ENCODE data around the gene PPP3CB. TPM values are rescaled to one million over a fixed set of nuclear protein-coding genes. Genes with fewer than 3 reads are reported as not detected.
A peak's percentile ranks its signal among the peaks of the same experiment; 100 is the strongest.

Gene PPP3CB
- total and polyA plus RNA-seq, 2 experiments from 2014 or later, result 23.7 to 29.5 TPM

- in situ Hi-C loops (cut with MboI), result no loop called here
- Histone ChIP-seq H4K20me1 (ENCODE audit: insufficient read depth) (no peaks in the 10 kb centered on the region), H3K27ac (peak overlapping the region; percentile 48), H2AFZ (no peak overlapping the region), H3K79me2 (ENCODE audit: insufficient read depth) (no peaks in the 10 kb centered on the region), H3K9ac (peak overlapping the region; percentile 15; the same call in 1 of the 2 replicates), H3K4me1 (ENCODE audit: insufficient read depth) (peaks cover 22% of the 10 kb centered on the region), H3K27me3 (replicated peaks; ENCODE audit: insufficient read depth) (no peaks in the 10 kb centered on the region), H3K36me3 (ENCODE audit: low read depth) (peaks cover 10% of the 10 kb centered on the region; the same call in 1 of the 2 replicates), H3K4me2 (ENCODE audit: unreplicated experiment) (peak overlapping the region; percentile 55), H3F3A (ENCODE audit: insufficient read depth) (peaks cover 6% of the 10 kb centered on the region; the same call in 1 of the 2 replicates), H3K9me2 (ENCODE audit: insufficient read depth) (no peaks in the 10 kb centered on the region), H3K9me3 (ENCODE audit: low read depth) (no peaks in the 10 kb centered on the region), H3K4me3 (no peak overlapping the region)
- TF ChIP-seq EZH2phosphoT487 (IDR thresholded peaks at IDR 0.05; ENCODE audit: insufficient read depth, low read depth) (no peak), EZH2 (IDR thresholded peaks at IDR 0.05; ENCODE audit: insufficient read depth, poor library complexity, severe bottlenecking) (no peak)
- no peak for DNase-seq
These were observed 10.2 kb upstream of the PPP3CB start for GRCh38 chr10:73506074-73506473.

- Histone ChIP-seq H3K36me3 (ENCODE audit: low read depth) (peaks cover 10% of the 10 kb centered on the region; the same call in 1 of the 2 replicates), H3K4me3 (no peak overlapping the region), H3K4me2 (ENCODE audit: unreplicated experiment) (no peak overlapping the region), H4K20me1 (ENCODE audit: insufficient read depth) (no peaks in the 10 kb centered on the region), H3K4me1 (ENCODE audit: insufficient read depth) (peaks cover 23% of the 10 kb centered on the region), H2AFZ (no peak overlapping the region), H3K27me3 (replicated peaks; ENCODE audit: insufficient read depth) (no peaks in the 10 kb centered on the region), H3K9me2 (ENCODE audit: insufficient read depth) (no peaks in the 10 kb centered on the region), H3K9ac (no peak overlapping the region), H3K27ac (no peak overlapping the region), H3F3A (ENCODE audit: insufficient read depth) (peaks cover 6% of the 10 kb centered on the region; the same call in 1 of the 2 replicates), H3K9me3 (ENCODE audit: low read depth) (no peaks in the 10 kb centered on the region), H3K79me2 (ENCODE audit: insufficient read depth) (no peaks in the 10 kb centered on the region)
- no peak for TF ChIP-seq EZH2phosphoT487 (IDR thresholded peaks at IDR 0.05; ENCODE audit: insufficient read depth, low read depth)
- TF ChIP-seq EZH2 (IDR thresholded peaks at IDR 0.05; ENCODE audit: insufficient read depth, poor library complexity, severe bottlenecking), result no peak
- DNase-seq, result no peak
- in situ Hi-C loops (cut with MboI), result no loop called here
- WGBS, 2 experiments (ENCODE audit: low coverage in 1 of 2, low lambda C conversion rate in 2 of 2, missing lambda C conversion rate in 2 of 2), result 97 to 98% methylated on average over 1 of the region's 1 CpG
These were observed 7.2 kb upstream of the PPP3CB start for GRCh38 chr10:73503037-73503436.

GRCh38 chr10:73501651-73502050 is 5.8 kb upstream of the PPP3CB start:
- H3K9ac ChIP-seq, result no peak overlapping the region
- H3K9me3 ChIP-seq (ENCODE audit: low read depth), result no peaks in the 10 kb centered on the region
- TF ChIP-seq EZH2phosphoT487 (IDR thresholded peaks at IDR 0.05; ENCODE audit: insufficient read depth, low read depth) (no peak), EZH2 (IDR thresholded peaks at IDR 0.05; ENCODE audit: insufficient read depth, poor library complexity, severe bottlenecking) (no peak)
- H3K27ac ChIP-seq, result no peak overlapping the region
- H3K4me2 ChIP-seq (ENCODE audit: unreplicated experiment), result no peak overlapping the region
- H3K4me1 ChIP-seq (ENCODE audit: insufficient read depth), result peaks cover 19% of the 10 kb centered on the region
- no peak overlapping the region for H2AFZ ChIP-seq
- no peaks in the 10 kb centered on the region for H3K27me3 ChIP-seq (replicated peaks; ENCODE audit: insufficient read depth)
- no peaks in the 10 kb centered on the region for H3K9me2 ChIP-seq (ENCODE audit: insufficient read depth)
- peaks cover 3% of the 10 kb centered on the region; the same call in 1 of the 2 replicates for H3K79me2 ChIP-seq (ENCODE audit: insufficient read depth)
- H3K4me3 ChIP-seq, result no peak overlapping the region
- DNase-seq, result no peak
- H3F3A ChIP-seq (ENCODE audit: insufficient read depth), result peaks cover 8% of the 10 kb centered on the region; the same call in 1 of the 2 replicates
- no peaks in the 10 kb centered on the region for H4K20me1 ChIP-seq (ENCODE audit: insufficient read depth)
- peaks cover 10% of the 10 kb centered on the region; the same call in 1 of the 2 replicates for H3K36me3 ChIP-seq (ENCODE audit: low read depth)
- in situ Hi-C loops (cut with MboI), result no loop called here

- Histone ChIP-seq H3K27me3 (replicated peaks; ENCODE audit: insufficient read depth) (no peaks in the 10 kb centered on the region), H3K4me2 (ENCODE audit: unreplicated experiment) (no peak overlapping the region), H3K79me2 (ENCODE audit: insufficient read depth) (peaks cover 36% of the 10 kb centered on the region), H3K36me3 (ENCODE audit: low read depth) (no peaks in the 10 kb centered on the region; the same call in 1 of the 2 replicates), H3K9me2 (ENCODE audit: insufficient read depth) (no peaks in the 10 kb centered on the region), H3K9ac (no peak overlapping the region), H4K20me1 (ENCODE audit: insufficient read depth) (no peaks in the 10 kb centered on the region), H3K4me1 (ENCODE audit: insufficient read depth) (peaks cover 33% of the 10 kb centered on the region), H3F3A (ENCODE audit: insufficient read depth) (peaks cover 27% of the 10 kb centered on the region), H3K4me3 (no peak overlapping the region), H2AFZ (no peak overlapping the region), H3K27ac (no peak overlapping the region), H3K9me3 (ENCODE audit: low read depth) (no peaks in the 10 kb centered on the region)
- in situ Hi-C loops (cut with MboI), result no loop called here
- 67 to 78% methylated on average over 2 of the region's 2 CpGs for WGBS, 2 experiments (ENCODE audit: low coverage in 1 of 2, low lambda C conversion rate in 2 of 2, missing lambda C conversion rate in 2 of 2)
- DNase-seq, result no peak
- TF ChIP-seq EZH2 (IDR thresholded peaks at IDR 0.05; ENCODE audit: insufficient read depth, poor library complexity, severe bottlenecking) (no peak), EZH2phosphoT487 (IDR thresholded peaks at IDR 0.05; ENCODE audit: insufficient read depth, low read depth) (no peak)
These were observed 1.8 kb upstream of the PPP3CB start for GRCh38 chr10:73497623-73498022.

All from GM23248 (cell line).